ENCODE data around the gene RASAL1.

DNA sequence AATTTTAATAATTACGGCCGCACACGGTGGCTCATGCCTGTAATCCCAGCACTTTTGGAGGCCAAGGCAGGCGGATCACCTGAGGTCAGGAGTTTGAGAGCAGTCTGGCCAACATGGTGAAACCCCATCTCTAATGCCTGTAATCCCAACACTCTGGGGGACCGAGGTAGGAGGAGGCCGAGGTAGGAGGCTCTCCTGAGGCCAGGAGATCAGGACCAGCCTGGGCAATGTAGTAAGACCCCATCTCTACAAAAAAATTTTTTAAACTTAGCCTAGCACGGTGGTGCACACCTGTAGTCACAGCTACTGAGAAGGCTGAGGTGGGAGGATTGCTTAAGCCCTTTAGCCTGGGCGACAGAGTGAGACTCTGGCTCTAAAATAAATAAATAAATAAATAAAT is 8.4 kb upstream of the RASAL1 start:
- TF ChIP-seq POLR2A (IDR thresholded peaks at IDR 0.05; ENCODE audit: low read depth, low read length) (no peak), POLR2AphosphoS5 (IDR thresholded peaks at IDR 0.05; ENCODE audit: low read depth, low read length) (no peak), TAF1 (IDR thresholded peaks at IDR 0.05; ENCODE audit: borderline replicate concordance, low read depth, low read length) (no peak)
